ENCODE data around the gene LRRC42.

GRCh38 chr1:54008876-54009275 is 62.7 kb downstream of the LRRC42 start:
- TF ChIP-seq RAD21 (conservative IDR thresholded peaks at IDR 0.05 in 1 of 2, IDR thresholded peaks at IDR 0.05 in 1 of 2) (no peak), HES2 (IDR thresholded peaks at IDR 0.05) (no peak), CTCF (IDR thresholded peaks at IDR 0.05) (no peak), POLR2A (IDR thresholded peaks at IDR 0.05; ENCODE audit: low read length) (no peak), FOSL2 (IDR thresholded peaks at IDR 0.05) (no peak), FOSL2 (CRISPR knock-in tag; IDR thresholded peaks at IDR 0.05) (no peak), EP300 (IDR thresholded peaks at IDR 0.05) (no peak), ESRRA (IDR thresholded peaks at IDR 0.05; ENCODE audit: borderline replicate concordance, low read length) (no peak), MAFK (IDR thresholded peaks at IDR 0.05; ENCODE audit: partially characterized antibody) (no peak), PHF8 (IDR thresholded peaks at IDR 0.05; ENCODE audit: borderline replicate concordance, low read depth) (no peak), KDM1A (IDR thresholded peaks at IDR 0.05; ENCODE audit: low read depth) (no peak), CHD4 (IDR thresholded peaks at IDR 0.05; ENCODE audit: borderline replicate concordance) (no peak)

Data from A549 (cell line).